Pons (tissue), 1 donor: ENCODE results near the gene GTF3C1.

Experiments used
- DNase-seq: peaks from one replicate; pipeline ENCODE4 v3.0.0-alpha.2; 2016; ENCODE audit warnings: low spot score

GTF3C1 gene

DNA sequence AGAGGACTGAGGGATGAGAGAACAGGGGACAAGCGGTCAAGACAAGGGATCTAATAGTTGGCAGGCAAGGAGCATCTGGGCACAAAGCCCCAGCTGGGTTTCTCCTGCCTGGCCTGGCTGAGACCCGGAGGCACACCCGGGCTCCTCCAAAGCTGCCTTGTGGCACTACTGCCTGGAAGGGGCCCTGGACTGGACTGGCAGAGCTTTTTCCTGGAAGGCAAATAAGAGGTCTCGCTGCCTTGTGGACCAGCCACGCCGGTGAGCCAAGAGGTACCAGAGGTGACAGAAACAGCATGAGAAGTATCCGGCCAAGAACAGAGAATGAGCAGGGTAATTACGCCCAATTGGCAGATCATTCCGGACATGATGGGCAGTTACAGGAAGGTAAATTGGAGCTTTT is 64.6 kb downstream of the GTF3C1 start:
- no peak for DNase-seq

DNA sequence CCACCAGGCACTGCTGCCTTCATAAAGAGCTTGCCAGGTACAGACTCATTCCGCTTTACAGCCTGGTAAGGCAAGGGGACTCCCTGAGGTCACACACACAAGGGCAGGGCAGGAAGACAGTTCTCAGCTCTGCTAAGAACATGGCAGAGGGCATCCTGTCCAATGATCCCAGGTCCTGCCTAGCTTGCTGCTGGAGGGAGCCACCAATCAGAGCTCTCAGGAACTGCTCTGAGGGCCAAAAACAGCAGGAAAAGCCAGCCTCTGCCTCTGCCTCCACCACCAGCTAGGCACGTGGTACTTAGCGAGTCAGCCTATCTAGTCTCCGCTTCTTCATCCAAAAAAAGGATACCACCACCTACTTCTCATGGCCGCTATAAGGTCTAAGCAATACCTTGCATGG is 66.1 kb downstream of the GTF3C1 start:
- DNase-seq = no peak

DNA sequence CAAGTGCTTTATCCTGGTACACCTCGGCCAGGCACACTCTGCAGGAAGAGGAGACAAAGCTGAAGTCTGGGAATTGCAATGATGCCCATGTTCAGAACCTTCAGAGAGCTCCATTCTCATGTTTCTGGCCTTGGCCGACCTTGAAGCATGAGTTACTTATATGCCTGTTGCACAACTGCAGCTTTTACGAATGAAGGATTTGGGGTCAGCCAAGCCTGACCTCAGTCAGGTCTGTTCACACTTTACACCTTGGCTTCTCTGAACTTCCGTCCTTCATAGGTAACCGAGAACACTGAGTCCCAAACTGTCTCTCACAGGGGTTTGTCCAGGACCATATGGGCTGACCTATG is 66.7 kb downstream of the GTF3C1 start:
- DNase-seq = no peak

DNA sequence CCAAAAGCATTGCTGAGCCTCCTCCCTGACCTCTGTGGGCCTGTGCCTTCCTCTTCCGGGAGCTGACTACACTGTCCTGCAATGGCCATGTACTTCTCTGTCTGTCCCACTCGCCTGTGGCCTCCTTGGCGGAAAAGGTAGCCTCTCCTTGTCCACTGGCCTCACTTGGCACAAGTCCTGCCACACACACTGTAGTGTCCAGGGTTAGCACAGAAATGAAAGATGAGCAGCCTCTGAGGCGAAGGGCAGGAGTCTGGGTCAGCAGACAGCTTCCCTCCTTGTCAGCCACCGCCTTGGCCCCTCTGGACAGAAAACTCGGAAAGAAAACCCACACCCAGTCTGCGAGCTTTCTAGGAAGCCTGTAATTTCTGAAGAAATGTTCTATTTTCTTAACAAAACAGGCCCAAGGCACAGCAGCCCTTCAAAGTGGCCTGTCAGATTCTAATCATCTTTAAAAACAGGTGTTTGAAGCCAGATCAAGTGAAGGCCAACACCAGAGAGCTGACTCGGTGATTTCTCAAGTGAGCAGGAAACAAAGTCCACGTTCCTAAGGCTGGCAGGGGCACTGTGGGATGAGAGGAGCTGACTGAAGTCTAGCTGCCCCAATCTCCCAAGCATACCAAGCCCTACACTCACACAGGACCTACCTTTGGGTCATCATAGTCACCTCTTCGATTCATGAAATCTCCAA is 67.2 kb downstream of the GTF3C1 start:
- no peak for DNase-seq

DNA sequence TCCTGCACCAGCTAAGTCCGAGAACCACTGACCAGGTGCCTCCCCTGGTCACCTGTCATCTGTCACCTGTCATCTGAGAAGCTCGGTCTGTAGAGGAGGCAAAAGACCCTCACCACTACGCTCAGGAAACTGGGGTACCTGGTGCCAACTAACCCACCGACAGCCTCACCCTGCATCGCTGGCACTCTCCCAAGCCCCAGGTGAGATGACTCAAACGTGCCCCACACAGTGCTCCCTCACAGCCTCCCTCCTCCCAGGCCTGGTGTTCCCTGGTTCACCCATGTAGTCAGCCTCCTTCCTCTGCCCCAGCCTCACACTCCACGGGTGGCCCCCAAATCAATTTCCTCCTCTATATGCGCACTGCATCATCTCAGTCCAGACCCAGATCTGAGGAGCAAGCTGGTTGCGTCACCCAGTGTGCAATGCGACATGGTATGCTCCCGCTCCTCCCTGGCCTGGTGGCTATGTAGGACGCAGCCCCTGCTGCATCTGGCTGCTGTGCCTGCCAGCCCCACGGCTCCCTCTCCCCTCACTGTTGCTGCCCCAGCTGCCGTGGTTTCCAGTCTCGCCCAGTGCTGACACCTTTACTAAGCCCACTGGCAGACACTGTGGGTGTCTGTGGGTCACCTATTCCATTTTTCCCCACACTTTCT is 68.3 kb downstream of the GTF3C1 start:
- no peak for DNase-seq

DNA sequence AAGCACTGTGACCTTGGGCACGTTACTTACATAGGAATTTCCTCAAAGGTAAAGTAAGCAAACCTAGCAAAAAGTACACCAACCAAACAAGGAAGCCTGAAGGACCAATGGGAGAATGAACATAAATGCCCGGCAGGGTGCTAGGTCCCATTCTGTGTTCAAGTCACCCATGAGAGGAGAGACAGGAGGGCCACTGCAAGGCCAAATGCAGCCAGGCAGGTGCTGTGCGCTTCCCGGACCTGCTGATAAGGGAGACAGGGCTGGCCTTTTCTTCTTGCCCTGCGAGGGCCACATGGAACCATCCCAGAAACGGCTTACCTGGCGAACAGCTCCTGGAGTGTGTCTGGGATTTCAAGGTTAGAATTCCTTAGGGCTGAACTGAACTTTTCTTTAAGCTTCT is 69.0 kb downstream of the GTF3C1 start:
- DNase-seq = no peak

DNA sequence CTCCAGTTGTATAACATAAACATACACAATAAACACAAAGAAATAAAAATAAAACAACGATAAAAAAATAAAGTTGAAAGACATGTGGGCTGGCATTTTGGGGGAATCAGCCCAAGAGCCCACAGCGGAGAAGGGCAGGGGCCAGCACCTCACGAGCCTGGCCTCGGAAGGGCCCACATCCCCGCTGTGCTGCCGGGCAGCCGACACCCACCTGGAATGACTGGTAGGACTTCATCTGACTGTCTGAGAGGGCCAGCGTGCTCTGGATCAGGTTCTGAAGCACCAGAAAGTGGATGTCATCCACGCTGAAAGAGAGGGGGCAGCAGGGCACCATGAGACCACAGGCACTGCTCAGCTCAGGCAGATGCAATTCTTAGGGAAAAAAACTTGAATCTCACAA is 73.5 kb downstream of the GTF3C1 start:
- DNase-seq = no peak

DNA sequence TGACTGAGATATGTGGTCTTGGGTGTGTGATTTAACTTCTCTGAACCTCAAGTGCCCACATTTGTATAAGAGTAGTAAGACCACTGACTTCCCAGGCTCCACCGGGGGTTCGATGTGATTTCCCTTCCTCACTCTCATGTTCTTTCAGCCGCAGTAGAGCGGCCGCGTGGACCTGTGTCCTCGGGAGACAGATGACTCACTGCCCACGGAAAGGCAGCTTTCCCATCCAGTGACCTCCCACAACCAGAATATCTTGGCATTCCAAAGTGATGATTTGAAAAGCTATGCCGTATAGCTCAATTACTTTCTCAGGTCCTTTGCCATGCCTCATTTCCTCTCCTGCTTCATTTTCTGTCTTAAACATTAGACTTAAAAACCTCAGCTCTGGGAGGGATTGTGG is 74.2 kb downstream of the GTF3C1 start:
- DNase-seq = no peak

DNA sequence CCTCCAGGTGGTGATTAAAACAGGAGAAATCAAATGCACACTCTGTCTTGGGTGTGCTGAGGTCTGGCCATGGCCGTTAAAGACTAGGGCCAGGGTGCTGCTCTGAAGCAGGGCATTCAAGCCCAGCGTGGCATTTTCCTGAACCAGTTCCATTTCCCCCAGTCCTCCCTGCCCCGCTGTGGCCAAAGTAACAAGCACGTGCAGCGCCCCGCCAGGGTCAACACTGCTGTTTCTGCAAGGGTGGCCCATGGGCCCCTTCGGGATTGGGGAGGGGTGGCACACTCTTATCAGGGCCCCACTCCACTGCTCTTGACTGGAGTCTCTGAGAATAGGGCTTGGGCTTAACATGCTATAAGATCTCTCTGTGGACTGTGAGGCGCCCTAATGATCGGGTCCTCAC is 74.8 kb downstream of the GTF3C1 start:
- DNase-seq = no peak

DNA sequence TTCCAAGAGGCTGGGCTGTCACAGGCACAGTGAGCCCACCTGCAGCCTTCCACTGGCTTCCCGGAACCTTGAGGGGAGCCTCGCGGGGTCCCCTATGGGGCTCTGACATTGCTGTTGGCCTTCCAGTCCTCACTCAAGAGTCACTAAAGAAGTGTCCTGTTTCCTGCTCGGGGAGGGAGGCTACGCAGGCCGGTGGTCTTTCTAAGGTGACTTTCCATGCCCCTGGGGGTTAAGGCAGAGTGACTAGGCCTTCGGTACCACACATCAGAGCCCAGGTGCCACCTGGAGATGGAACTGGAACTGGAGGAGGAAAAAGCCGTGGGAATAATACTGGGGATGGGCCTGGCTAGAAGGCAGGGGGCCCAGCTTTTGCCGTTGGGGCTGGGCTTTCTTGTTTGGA is 75.7 kb downstream of the GTF3C1 start:
- no peak for DNase-seq

DNA sequence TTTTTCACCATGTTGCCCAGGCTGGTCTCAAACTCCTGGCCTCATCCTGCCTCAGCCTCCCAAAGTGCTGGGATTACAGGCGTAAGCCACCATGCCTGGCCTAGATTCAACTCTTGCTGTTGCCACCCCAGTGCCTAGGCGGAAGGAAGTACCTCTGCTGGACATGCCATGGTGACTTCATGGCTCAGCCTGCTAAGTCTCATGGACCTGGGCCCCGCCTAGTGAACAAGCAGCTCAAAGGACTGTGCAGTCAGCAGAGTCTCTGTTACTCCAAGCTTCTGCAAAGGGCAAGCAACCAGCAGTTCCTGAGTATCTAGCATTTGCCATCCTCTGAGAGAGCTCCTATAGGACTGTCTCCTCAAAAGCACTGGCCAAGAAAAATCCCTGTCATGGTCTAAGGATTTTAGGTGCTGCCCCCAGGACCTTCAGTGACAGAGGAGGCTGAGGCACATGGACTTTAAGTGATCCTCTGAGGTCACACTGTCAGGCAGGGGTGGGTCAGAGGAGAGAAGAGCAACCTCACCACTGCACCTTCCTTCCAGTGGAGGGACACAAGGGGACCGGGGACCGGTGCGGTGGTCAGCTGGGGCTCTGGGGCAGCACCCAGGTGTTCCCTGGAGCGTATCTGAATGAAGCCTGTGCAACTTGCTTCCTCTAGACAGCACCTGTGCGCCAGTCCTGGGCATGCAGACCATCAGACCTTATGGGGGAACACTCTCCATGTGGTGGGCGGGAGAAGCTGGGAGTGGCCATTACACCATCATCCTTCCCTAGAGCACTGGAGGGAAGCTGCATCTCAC is 76.4 kb downstream of the GTF3C1 start:
- DNase-seq = no peak

DNA sequence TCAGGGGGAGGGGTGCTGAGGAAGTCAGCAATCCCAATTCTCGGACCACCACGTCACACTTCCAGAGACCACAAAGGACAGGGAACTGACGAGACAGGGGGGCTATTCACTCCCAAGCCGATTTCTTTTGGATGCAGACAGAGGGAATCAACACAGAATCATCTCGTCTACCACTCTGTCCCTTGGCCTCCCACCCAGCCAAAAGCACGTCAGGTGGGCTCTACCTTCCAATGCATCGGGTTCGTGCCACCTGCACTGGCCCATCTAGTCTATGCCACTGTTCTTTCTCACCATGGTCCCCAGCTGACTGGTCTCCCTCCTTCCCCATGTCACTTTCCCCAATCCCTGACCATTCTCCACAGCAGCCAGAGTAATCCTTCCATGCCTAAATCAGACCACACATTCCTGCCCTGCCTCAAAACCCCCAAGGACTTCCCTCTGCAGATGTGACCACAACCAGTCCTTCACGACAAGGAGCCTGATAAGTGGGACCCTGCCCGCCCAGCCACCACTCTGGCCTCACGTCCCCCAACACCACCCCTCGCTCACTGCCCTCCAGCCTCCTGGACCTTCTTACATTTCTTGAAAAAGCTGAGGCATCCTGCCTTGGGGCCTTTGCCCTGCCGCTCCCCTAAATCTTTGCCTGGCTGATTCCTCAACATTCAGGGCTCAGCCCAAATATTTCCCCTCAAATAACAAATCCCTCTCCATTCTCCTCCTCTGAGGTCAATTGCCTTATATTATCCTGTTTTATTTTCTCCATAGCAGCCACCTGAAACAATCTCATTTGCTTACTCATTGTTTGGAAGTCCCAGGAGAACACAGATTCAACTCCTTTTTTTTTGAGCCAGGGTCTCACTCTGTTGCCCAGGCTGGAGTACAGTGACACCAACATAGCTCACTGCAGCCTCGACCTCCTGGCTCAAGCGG is 77.4 kb downstream of the GTF3C1 start:
- no peak for DNase-seq

DNA sequence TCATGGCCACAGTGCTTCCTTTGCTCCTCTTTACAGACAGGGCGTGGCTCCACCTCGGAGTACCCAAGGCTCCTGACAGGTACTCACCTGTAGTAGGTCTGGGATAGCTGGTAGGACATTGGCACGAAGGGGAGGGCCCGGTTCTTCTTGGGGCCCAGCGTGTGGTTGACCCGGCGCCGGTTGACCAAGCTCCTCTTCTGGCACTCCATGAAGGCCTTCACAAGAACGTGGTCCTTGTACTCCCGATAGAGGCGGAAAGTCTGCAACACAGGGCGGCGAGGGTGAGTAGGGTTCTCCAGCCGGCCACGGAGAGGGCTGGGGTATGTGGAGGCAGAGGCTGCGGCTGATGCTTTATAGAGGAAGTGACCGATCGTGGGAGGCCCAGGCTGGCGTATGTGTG is 78.1 kb downstream of the GTF3C1 start:
- DNase-seq = no peak

DNA sequence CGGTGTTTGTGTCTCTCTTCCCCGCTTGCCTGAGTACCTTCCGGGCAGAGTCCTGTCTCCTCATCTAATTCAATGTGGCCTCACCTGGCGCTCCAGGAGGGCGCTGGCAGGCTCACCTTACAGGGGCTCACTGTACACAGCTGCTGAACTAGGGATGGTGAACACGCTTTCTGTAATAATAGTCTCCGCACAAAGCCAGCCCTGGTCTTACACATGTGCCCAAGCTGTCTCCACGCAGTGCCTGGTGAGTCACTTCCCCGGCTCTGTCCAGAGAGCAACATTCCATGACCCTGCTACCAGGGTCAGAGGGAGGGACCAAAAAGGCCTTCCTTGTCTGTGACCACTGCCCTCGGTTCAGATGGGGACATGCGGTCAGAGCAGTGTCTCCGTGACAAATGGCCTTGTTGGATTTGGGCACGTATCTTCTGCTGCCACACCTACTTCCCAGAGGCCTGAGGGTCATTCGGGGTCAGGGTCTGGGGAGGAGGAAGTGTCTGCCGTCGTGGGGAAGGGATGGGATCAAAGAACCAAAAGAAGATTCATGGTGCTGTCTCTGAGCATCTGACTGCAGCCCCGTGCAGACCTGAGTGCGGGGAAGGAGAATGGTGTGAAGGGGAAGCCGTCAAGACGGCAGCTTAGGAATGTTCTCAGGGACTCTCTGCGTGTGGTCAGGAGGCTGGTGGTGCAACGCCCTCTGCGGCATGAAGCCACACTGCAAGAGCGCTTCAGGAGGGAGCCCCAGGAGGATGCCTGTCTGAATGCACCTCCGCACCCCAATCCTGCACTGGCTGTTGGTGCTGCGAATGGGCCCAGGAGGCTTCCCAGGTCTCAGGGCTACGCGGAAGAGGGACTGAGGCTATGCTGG is 78.9 kb downstream of the GTF3C1 start:
- DNase-seq = no peak

DNA sequence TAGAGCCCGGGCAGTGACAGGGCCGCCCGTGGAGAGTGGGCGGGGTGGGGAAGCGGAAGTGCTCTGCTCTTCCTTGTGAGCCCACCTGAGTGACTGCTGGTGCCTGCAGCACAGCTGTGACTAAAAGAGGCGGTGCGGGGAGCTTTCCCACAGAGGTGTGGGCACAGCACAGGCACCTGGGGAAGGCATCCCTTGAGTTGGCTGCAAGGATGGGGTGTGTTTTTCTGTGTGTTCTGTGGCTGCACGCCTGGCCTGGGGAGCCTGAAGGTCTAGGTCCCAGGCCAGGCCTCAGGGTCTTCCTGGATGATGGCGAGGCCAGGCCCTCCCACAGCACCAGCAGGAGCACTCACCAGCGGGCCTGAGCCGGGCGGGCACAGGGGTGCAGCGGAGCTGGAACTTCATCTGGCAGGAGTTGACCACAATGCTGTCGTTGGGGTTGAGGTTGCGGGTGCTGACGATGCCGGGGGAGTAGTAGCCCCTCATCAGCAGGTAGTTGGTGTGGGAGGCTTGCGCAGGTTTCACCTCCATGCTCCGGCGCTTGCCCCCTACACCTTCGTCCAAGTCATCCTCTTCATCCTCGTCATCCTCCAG is 80.7 kb downstream of the GTF3C1 start:
- DNase-seq = no peak

DNA sequence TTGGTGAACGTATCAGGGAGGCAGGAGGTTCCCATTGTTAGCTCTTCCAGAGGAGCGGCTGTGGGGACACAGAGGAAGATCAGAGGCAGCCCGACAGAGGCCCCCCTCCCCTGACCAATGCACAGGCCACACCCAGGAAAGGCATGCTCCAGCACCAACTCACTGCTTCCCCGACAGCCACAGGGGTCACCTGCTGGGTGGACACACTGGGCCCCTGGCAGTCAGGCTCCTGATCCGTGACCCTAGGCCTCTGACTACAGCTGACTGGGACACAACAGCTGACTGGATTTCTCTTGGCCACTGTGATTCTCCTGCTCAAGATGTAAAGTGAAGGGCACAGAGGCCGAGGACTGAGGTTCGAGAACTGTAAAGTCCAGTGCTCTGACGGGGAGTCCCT is 84.2 kb downstream of the GTF3C1 start:
- DNase-seq = no peak

DNA sequence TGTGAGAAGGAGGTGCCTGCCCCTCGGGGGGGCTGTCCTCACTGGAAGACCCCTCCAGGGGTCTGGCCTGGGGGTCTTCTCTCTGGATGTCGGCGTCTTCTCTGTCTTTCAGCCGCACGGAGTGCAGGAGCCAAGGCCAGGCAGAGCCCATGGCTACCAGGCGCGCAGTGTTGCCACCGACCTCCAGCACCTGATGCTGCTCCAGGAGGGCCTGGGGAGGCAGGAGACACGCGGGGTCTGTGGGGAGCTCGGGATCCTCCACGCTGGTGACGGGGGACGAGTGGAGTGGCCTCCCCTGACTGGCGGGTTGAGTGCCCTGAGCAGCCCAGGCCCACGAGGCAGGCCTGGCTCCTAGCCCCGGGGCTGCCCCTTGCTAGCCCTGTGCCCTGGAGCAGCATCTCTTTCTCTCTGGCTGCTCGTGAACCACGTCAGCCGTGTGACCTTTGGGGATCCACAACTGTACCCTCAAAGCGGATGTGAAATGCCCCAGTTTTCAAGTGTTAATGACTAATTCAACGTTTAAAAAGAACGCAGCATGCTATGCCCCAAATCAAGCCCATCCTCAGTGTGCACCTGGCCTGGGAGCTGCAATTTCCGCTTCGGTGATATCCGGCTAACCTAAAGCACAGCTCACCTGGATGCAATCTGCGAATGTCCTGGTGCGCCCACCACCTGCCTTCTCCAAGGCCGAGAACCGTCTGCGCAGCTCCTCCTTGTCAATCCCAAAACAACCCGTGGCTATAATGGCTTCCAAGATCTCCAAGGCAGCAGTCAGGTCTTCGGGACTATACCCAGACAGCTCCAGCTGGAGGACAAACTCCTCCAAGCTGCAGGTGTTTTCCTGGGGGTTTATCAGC is 84.9 kb downstream of the GTF3C1 start:
- DNase-seq = no peak

DNA sequence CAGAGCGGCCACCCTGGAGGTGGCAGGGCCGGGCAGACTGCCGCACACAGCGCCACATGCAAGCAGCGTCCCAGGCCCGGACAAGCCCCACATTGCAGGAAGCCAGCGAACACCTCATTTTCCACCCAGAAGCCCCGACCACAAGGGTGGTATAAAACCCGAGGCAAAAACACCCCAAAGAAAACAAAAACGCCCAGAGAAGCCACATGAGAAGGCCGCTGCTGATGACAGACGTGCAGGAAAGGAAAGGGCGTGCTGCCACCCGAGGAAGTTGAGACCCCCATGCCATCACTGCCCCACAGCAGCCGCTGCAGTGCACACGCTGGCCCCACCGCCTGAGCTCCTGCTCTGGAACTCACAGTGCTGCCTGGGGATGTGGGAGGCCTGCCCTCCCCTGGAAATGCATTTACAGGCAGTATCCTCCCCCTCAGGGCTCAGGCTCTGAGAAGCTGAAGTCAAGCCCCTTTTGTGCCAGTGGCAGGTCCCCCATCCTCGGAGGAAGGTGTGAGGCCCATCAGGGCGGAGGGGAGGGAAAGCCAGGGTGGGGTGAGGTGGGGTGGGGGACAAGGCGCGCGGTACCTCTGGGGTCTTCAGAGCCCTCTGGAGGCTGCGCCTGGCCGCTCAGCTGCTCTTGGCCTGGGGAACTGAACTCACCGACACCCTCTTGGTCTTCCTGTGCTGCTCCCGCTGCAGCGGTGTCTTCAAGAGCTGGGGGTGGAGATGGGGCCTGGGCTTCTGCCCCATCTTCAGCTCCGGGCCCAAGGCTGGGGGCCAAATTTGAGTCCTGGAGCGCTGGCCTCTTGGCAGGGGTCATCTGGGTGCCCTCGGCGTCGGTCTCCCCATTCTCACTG is 85.7 kb downstream of the GTF3C1 start:
- DNase-seq = no peak
